CD4-positive, CD25-positive, alpha-beta regulatory T cell (primary cell): ENCODE results near the gene AGBL3. TPM values are rescaled to one million over a fixed set of nuclear protein-coding genes. Genes with fewer than 3 reads are reported as not detected.
"Not testable (repeated sequence)": the region's sequence is repeated elsewhere in the genome, so short reads cannot be mapped to it uniquely, and the experiment has no call there.

Experiments used
- ATAC-seq, 2 donors: fragments of 150-1000 bp; cut with Tn5 transposase; one replicate each; pipeline ENCODE4 v1.10.0; 2021; ENCODE audit warnings: low read depth in 2 of 2, moderate number of reproducible peaks in 2 of 2, moderate library complexity in 1 of 2
- DNase-seq, 3 donors: peaks; one replicate each; pipeline versions ENCODE4 v3.0.0 to v3.0.0-alpha.2; 2012 to 2022; ENCODE audit warnings: mixed read lengths in 1 of 3
- H3K27ac ChIP-seq: one replicate; pipeline ENCODE4 v1.7.0; 2013; ENCODE audit warnings: mild to moderate bottlenecking, low read length; ENCODE audit not compliant: insufficient read depth, poor library complexity, severe bottlenecking
- H3K27me3 ChIP-seq: one replicate; pipeline ENCODE4 v1.7.0; 2013; ENCODE audit warnings: low read length; ENCODE audit not compliant: control insufficient read depth, insufficient read depth
- H3K36me3 ChIP-seq: one replicate; pipeline ENCODE4 v1.7.0; 2013; ENCODE audit warnings: mild to moderate bottlenecking, low read length, moderate library complexity; ENCODE audit not compliant: control insufficient read depth, insufficient read depth
- H3K4me1 ChIP-seq: 2 replicates; pipeline ENCODE4 v1.7.0; 2013; ENCODE audit warnings: mild to moderate bottlenecking, low read length; ENCODE audit not compliant: insufficient read depth, control insufficient read depth, poor library complexity, severe bottlenecking
- H3K4me3 ChIP-seq: one replicate; pipeline ENCODE4 v1.7.0; 2013; ENCODE audit warnings: low read depth, mild to moderate bottlenecking, low read length, moderate library complexity
- H3K9me3 ChIP-seq, 2 experiments: 1 replicate in 1 of 2; 2 replicates in 1 of 2; pipeline ENCODE4 v1.7.0; 2013; ENCODE audit warnings: low read length in 2 of 2, mild to moderate bottlenecking in 1 of 2, moderate library complexity in 1 of 2; ENCODE audit not compliant: control insufficient read depth in 2 of 2
- H3K27ac Mint-ChIP-seq, 3 donors: one replicate each; pipeline ENCODE4 v1.8.0; 2020 to 2022; ENCODE audit warnings: mild to moderate bottlenecking in 3 of 3, mixed read lengths in 3 of 3, moderate library complexity in 2 of 3
- H3K27me3 Mint-ChIP-seq: one replicate; pipeline ENCODE4 v1.8.0; 2022; ENCODE audit warnings: mild to moderate bottlenecking, mixed read lengths
- H3K36me3 Mint-ChIP-seq: one replicate; pipeline ENCODE4 v1.8.0; 2020; ENCODE audit warnings: mixed read lengths
- H3K4me1 Mint-ChIP-seq, 4 donors: one replicate each; pipeline ENCODE4 v1.8.0; 2020 to 2022; ENCODE audit warnings: mixed read lengths in 4 of 4, mild to moderate bottlenecking in 1 of 4
- H3K4me3 Mint-ChIP-seq, 4 donors: one replicate each; pipeline ENCODE4 v1.8.0; 2020 to 2022; ENCODE audit warnings: mild to moderate bottlenecking in 4 of 4, mixed read lengths in 4 of 4, moderate library complexity in 3 of 4
- H3K9me3 Mint-ChIP-seq, 7 donors: one replicate each; pipeline ENCODE4 v1.8.0; 2020 to 2022; ENCODE audit warnings: mixed read lengths in 7 of 7, mild to moderate bottlenecking in 3 of 7, moderate library complexity in 2 of 7
- polyA plus RNA-seq, 4 donors: library from polyadenylated mRNA; unstranded; fragments of 300-500 nt; fragmentation: Illumina TruSeq; gene quantifications; one replicate each; pipeline ENCODE4 v1.2.3, GENCODE V29; 2021
- total RNA-seq: library from RNA; stranded (reverse); gene quantifications from one replicate; pipeline ENCODE4 v1.2.3, GENCODE V29; 2022

The AGBL3 gene
- total and polyA plus RNA-seq, 5 donors from 2014 or later: 0.37 to 1.0 (median 0.80) TPM; not detected in 1

DNA sequence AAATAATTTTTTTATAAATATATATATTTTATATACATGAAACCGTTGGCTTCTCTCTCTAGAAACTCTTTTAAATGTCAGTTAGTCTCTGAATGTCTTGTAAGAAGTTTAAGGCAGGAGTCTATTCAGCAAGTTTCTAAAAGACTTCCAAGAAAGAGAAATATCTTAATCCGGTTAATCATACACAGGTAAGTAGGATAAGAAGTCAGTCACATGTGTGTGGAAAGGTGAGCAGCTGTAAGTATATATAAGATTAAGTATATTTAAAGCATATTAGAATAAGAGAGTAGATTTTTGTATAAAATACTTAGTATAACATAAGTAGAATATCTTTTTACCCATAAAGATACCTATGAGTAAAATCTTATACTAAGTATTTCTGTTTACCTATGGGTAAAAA lies 48.9 kb downstream of the AGBL3 start:
- Histone ChIP-seq H3K36me3 (no peaks in the 10 kb centered on the region), H3K9me3 (no peaks in the 10 kb centered on the region), H3K27ac (no peak overlapping the region), H3K27me3 (peaks cover 3% of the 10 kb centered on the region), H3K4me3 (no peak overlapping the region), H3K4me1 (no peaks in the 10 kb centered on the region)
- Mint-ChIP-seq H3K27me3 (peaks cover 5% of the 10 kb centered on the region), H3K27ac (no peak overlapping the region), H3K4me3 (no peak overlapping the region), H3K4me1 (no peaks in the 10 kb centered on the region), H3K9me3 (peaks cover 0 to 1% (median 0%) of the 10 kb centered on the region in 7 donors), H3K36me3 (no peaks in the 10 kb centered on the region)
- ATAC-seq (no peak), DNase-seq (no peak)

DNA sequence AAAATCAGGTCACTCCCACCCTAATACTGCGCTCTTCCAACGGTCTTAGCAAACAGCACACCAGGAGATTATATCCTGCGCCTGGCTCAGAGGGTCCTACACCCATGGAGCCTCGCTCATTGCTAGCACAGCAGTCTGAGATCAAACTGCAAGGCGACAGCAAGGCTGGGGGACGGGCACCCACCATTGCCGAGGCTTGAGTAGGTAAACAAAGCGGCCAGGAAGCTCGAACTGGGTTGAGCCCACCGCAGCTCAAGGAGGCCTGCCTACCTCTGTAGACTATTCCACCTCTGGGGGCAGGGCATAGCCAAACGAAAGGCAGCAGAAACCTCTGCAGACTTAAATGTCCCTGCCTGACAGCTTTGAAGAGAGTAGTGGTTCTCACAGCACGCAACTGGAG lies 80.7 kb downstream of the AGBL3 start:
- H3K36me3 ChIP-seq, DNase-seq, H3K27ac ChIP-seq, H3K4me1 ChIP-seq, H3K27me3 ChIP-seq, H3K4me3 ChIP-seq, H3K4me3 Mint-ChIP-seq, H3K36me3 Mint-ChIP-seq, H3K27ac Mint-ChIP-seq, H3K4me1 Mint-ChIP-seq, H3K27me3 Mint-ChIP-seq, H3K9me3 ChIP-seq, ATAC-seq: not testable (repeated sequence)
- peaks cover 3 to 12% (median 5%) of the 10 kb centered on the region in 7 donors for H3K9me3 Mint-ChIP-seq

- no peak overlapping the region for H3K27ac Mint-ChIP-seq
- Histone ChIP-seq H3K27ac (no peak overlapping the region), H3K27me3 (no peaks in the 10 kb centered on the region), H3K4me3 (no peak overlapping the region), H3K36me3 (no peaks in the 10 kb centered on the region), H3K9me3 (no peaks in the 10 kb centered on the region), H3K4me1 (no peaks in the 10 kb centered on the region)
- no peaks in the 10 kb centered on the region for H3K36me3 Mint-ChIP-seq
- H3K4me1 Mint-ChIP-seq: no peaks in the 10 kb centered on the region
- ATAC-seq (no peak), DNase-seq (no peak)
- H3K9me3 Mint-ChIP-seq: peaks cover 0 to 6% (median 3%) of the 10 kb centered on the region in 7 donors
- H3K4me3 Mint-ChIP-seq: no peak overlapping the region
- no peaks in the 10 kb centered on the region for H3K27me3 Mint-ChIP-seq
Observed at GRCh38 chr7:135074096-135074495, 87.8 kb downstream of the AGBL3 start.

DNA sequence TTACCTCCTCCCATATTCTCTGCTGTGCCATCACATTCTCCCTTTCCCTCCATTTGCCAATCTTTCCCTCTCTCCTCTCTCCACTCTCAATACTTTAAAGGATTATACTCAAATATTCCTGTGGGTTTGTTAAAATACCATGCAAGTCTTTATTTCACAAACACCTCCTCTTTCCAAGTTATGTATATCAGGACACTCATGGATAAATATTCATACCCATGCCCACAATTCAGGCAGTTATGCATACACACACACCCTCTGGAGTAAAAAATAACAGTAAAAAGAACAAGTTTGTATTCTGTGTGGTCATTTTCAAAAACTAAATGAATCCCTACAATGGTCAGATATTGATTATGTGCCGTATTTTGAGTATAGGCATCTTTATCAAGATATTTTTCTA lies 88.2 kb downstream of the AGBL3 start:
- Mint-ChIP-seq H3K27me3 (no peaks in the 10 kb centered on the region), H3K36me3 (no peaks in the 10 kb centered on the region), H3K27ac (no peak overlapping the region), H3K4me3 (no peak overlapping the region), H3K4me1 (no peaks in the 10 kb centered on the region), H3K9me3 (peaks cover 0 to 4% (median 3%) of the 10 kb centered on the region in 7 donors)
- Histone ChIP-seq H3K9me3 (no peaks in the 10 kb centered on the region), H3K36me3 (no peaks in the 10 kb centered on the region), H3K27me3 (no peaks in the 10 kb centered on the region), H3K27ac (no peak overlapping the region), H3K4me1 (no peaks in the 10 kb centered on the region), H3K4me3 (no peak overlapping the region)
- ATAC-seq: no peak
- no peak for DNase-seq

DNA sequence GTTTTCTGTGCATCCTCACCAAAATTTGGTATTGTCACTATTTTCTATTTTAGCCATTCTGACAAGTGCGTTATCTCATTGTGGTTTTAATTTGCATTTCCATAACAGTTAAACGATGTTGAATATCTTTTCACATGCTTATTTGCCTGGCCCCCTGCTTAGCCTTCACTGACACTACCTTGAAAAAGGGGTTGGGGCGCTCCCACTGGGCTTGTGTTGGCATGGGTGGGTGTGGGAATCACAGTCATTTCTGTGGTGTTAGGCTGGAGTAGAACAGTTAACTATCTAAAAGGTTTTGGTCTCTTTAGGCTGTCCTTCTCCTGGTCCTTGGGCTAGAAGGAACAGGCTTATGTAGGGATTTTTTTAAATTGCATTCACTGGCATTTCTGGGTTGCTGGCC lies 89.4 kb downstream of the AGBL3 start:
- no peak overlapping the region for H3K27ac Mint-ChIP-seq

GRCh38 chr7:135076882-135077281 lies 90.6 kb downstream of the AGBL3 start:
- Histone ChIP-seq H3K4me1 (no peaks in the 10 kb centered on the region), H3K36me3 (no peaks in the 10 kb centered on the region), H3K4me3 (no peak overlapping the region), H3K27me3 (no peaks in the 10 kb centered on the region), H3K27ac (no peak overlapping the region), H3K9me3 (no peaks in the 10 kb centered on the region)
- no peak for DNase-seq
- Mint-ChIP-seq H3K4me3 (no peak overlapping the region), H3K36me3 (no peaks in the 10 kb centered on the region), H3K4me1 (no peaks in the 10 kb centered on the region), H3K27ac (no peak overlapping the region), H3K27me3 (no peaks in the 10 kb centered on the region), H3K9me3 (peaks cover 0 to 4% (median 0%) of the 10 kb centered on the region in 7 donors)
- ATAC-seq: no peak

More for the DNA sequence above, 89.4 kb downstream of the AGBL3 start:
- ATAC-seq (no peak), DNase-seq (no peak)
- Mint-ChIP-seq H3K4me1 (no peaks in the 10 kb centered on the region), H3K9me3 (peaks cover 0 to 4% (median 3%) of the 10 kb centered on the region in 7 donors), H3K4me3 (no peak overlapping the region), H3K27me3 (no peaks in the 10 kb centered on the region), H3K36me3 (no peaks in the 10 kb centered on the region)
- Histone ChIP-seq H3K27me3 (no peaks in the 10 kb centered on the region), H3K4me3 (no peak overlapping the region), H3K27ac (no peak overlapping the region), H3K36me3 (no peaks in the 10 kb centered on the region), H3K4me1 (no peaks in the 10 kb centered on the region), H3K9me3 (no peaks in the 10 kb centered on the region)

DNA sequence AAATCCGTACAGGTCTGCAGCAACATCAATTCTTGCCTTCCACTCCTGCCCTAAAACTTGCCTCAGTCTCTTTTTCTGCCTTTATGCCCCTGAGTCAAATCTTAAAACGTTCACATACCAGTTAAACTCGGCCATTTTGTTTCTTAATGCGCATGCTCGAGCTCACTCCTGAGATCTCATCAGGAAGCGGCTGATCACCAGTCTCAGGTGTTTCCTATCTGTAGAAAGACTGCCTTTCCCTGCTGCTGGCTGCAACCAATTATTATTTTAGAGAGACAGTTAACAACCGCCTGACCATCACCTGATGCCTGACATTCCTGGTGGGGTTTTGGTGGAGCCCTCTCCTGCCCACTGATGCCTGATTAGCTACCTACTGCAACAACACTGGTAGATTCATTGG lies 91.3 kb downstream of the AGBL3 start:
- Mint-ChIP-seq H3K9me3 (peaks cover 0 to 4% (median 0%) of the 10 kb centered on the region in 7 donors), H3K4me1 (no peaks in the 10 kb centered on the region)

GRCh38 chr7:135078051-135078450 lies 91.7 kb downstream of the AGBL3 start:
- Mint-ChIP-seq H3K4me1 (no peaks in the 10 kb centered on the region), H3K27ac (no peak overlapping the region), H3K27me3 (no peaks in the 10 kb centered on the region), H3K4me3 (no peak overlapping the region), H3K36me3 (no peaks in the 10 kb centered on the region), H3K9me3 (peaks cover 0 to 4% (median 0%) of the 10 kb centered on the region in 7 donors)
- Histone ChIP-seq H3K36me3 (no peaks in the 10 kb centered on the region), H3K4me3 (no peak overlapping the region), H3K27me3 (no peaks in the 10 kb centered on the region), H3K4me1 (no peaks in the 10 kb centered on the region), H3K9me3 (no peaks in the 10 kb centered on the region), H3K27ac (no peak overlapping the region)
- no peak for ATAC-seq
- no peak for DNase-seq

More for the DNA sequence above, 91.3 kb downstream of the AGBL3 start:
- Histone ChIP-seq H3K27me3 (no peaks in the 10 kb centered on the region), H3K9me3 (no peaks in the 10 kb centered on the region), H3K36me3 (no peaks in the 10 kb centered on the region), H3K27ac (no peak overlapping the region), H3K4me3 (no peak overlapping the region), H3K4me1 (no peaks in the 10 kb centered on the region)
- DNase-seq (no peak), ATAC-seq (no peak)
- Mint-ChIP-seq H3K4me3 (no peak overlapping the region), H3K27ac (no peak overlapping the region), H3K36me3 (no peaks in the 10 kb centered on the region), H3K27me3 (no peaks in the 10 kb centered on the region)
